GM21515 (cell line): ENCODE measurements around the gene LMBR1L.

Source experiments
- ATAC-seq: cut with Tn5 transposase; IDR thresholded peaks from one replicate; pipeline ENCODE4 v1.9.1; 2021; ENCODE audit not compliant: unreplicated experiment

LMBR1L gene

DNA sequence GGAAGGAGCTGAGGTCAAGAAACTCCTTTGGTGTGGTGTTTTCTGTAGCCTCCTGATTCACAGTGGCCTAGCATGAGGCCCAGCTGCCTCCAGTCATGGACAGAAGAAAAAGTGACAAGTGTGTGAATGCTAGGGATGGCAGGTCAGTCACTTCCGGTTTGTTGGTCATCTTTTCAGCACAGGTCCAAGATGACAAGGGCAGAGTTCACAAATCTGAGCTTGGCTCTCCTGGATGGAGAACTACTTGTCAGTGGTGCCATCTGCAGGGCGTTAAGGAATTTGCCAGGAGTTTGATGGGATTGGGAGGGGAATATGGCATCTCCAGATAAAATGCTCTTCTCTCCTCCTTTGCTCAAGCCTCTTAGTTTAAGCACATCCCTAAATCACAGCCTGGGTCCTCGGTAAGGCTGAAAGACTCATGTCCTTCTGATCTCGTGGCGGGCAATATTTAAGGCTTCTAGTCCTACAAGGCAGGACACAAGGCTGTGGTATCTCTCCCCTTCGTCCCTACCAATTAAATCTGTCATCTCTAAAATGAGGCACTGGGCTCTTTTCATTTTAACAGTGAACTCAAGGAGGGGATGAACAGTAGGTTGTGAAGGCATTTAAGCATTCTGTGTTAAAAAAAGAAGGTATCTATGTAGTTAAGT lies 10.5 kb upstream of the LMBR1L start:
- ATAC-seq = no peak

DNA sequence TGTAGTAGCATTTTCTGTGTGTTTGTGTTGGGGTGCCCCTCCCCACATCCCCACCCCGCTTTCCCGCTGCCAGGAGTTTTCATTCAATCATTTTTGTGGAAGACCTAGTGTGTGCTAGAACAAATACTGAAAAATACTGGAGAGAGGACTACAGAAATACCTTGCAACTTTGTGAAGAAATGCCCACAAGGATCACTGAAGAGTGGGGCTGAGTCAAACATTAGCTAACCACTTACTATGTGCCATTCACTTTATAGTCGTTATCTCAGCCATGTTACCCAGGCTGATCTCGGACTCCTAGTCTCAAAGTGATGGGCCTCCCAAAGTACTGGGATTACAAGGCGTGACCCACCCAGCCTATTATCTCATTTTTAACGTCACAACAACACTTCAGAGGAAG lies 559 bp upstream of the LMBR1L start:
- no peak for ATAC-seq

DNA sequence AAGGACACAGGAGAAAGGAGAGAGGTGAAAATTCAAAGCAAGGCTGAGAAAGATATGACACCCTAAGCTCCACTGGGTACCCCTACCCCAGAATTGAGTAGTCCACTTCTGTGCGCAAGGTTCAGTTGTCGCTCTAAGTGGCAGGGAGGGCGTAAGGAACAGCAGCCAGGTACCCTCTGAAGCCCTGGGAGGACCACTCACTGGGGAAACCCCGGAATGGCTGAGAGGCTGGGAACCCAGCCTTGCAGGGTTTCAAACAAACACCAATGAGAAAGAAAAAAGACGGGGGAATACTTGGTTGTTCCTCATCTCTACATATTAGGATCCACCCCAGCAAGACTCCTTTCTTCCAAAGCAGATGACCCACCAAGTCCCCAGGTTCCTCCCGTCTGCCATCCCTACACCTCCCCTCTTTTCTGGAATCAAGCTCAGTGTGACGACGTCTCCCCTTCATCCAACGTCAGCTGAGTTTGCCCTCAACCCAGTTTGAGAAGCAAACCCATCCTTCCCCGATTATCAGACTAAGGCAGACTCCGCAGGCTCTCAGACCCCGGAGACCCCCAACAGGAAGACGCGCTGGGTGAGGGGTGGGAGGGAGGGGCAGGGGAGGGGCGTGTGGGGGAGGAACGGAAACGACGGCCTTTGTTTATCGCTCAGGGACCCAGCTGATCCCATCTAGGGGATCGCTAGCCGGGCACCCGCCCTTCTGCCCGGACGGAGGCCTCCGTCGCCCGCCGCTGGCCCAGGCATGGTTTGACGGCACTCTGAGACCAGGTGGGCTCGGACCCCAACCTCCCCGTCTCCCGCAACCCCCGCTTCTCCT lies 795 bp downstream of the LMBR1L start:
- peak; percentile 13 for ATAC-seq

DNA sequence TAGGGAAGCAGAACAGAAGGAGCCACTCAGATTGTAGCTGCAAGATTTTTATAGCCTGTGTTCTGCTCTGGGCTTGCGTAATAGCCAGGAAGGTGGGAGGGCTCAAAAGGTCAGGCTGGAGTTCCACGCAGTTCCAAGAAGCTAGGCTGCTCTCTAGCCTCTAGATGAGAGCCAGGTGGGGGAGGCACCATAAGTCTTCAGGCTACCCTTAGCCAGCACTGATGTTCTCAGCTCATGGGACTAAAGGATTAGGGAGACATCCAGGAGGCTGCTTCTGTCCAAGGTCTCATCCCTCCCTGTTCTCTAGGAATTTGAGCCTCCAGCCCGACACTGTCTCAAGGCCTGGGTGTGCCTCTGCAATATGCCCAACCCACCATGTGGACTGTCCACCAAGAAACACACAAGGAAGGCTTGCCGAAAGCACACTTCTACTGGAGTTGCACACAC lies 1.7 kb downstream of the LMBR1L start:
- ATAC-seq = no peak

GRCh38 chr12:49105504-49106084 lies 5.1 kb downstream of the LMBR1L start:
- no peak for ATAC-seq

DNA sequence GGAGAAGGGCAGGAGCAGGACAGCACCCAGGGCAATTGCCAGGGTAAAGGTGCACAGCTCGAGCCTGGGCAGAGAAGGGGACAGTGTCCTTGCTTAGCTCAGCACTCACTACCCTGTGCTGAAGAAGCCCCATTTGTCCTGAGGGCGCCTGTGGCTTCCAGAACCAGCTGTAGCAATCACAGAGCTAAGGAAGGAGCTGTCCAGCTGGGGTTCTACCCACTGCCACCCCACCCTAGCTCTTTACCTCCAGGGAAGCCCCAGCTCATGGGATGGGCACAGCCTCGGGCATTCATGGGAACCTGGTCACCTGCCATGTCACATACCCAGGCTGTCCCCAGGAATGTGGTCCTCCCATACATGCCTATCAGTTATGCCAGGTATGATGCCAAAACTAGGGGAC lies 5.8 kb downstream of the LMBR1L start:
- ATAC-seq = no peak

DNA sequence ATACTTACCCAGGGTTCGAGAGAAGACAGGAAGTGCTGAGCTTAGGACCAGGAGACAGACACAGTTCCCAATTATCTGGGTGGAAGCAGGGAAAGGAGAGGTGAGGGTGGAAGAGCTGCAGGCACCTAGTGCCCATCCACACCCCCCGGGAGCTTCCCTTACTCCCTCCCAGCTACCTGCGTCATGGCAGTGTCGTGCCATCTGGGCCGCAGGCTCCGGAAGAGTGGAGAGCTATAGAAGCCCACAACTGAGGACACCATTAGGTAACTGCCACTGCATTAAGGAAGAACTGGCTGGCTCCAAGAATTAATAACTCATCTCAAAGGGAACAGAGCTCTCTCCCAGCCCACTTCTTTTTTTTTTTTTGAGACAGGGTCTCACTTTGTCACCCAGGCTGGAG lies 10.3 kb downstream of the LMBR1L start:
- no peak for ATAC-seq

DNA sequence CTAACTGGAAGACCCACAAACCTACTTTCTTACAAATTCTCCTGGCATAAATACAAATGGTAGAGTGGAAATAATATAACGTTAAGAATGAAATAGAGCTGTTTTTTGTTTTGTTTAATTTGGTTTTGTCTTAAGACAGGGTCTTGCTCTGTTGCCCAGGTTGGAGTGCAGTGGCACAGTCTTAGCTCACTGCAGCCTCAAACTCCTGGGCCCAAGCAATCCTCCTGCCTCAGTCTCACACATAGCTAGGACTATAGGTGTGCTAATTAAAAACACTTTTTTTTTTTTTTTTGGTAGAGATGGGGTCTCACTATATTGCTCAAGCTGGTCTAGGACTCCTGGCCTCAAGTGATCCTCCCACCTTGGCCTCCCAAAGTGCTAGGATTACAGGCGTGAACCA lies 11.9 kb downstream of the LMBR1L start:
- no peak for ATAC-seq

DNA sequence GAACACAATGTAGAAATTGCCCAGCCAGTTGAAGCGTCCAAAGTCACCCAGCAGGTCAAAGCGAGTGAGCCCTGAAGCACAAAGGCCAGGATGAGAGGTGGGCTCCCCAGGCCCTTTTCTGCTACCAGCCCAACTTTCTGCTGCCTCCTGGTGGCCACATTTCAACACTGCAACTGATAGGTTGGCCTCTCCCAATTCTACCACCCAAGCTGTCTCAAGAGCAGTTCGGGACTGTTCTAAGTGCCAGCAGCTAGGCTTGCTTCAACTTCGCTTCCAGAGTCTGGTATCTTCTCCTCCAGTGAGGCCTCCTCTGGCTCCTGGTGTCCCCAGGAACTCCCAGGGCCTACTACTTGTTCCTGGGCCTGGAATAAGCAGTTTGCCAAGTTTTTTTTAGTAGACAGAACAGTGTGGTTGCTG lies 12.6 kb downstream of the LMBR1L start:
- no peak for ATAC-seq

DNA sequence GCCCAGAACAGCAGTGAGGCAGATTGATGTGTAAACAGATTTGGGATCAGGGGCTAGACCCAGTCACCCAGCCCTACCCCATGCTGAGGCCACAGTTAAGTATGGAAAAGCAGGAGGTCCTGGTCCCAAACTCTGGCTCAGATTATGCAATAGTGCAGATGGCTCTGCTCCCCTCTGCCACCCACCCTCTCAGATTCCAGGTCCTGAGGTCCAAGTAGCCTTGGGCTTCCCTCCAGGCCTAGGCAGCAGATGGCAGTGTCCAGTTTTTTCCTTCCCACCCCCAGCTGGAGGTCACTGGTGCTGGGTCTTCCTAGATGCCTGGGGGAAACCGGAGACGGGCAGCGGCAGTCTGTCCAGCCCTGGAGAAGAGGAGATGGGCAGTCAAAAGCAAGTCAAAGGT lies 13.3 kb downstream of the LMBR1L start:
- no peak for ATAC-seq

GRCh38 chr12:49094975-49095365 lies 15.7 kb downstream of the LMBR1L start:
- no peak for ATAC-seq

- ATAC-seq = no peak
Measured at GRCh38 chr12:49094160-49094974, 16.3 kb downstream of the LMBR1L start, which contains the start of gene DHH. Gene DHH, minus strand, starts transcription at chr12:49094801. Its CDS starts 289 bp downstream, at chr12:49094512.

DNA sequence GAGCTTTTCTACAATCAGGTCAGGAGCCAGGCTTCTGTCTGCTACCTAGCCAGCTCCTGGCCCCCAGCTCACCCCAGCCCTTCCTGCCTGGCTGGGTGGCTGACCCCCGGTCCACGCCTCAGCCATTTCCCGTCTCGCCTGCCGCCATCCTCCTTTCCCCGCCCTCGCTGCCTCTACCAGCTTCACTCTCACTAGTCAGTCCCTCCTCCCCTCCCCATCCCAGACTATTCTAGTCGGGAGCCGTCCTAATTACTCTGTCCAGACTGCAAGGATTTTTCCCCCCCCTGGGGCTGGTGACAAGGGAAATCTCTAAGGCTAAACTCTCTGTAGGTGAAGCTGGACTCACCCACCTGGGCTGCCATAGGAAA lies 16.9 kb downstream of the LMBR1L start:
- ATAC-seq = no peak

DNA sequence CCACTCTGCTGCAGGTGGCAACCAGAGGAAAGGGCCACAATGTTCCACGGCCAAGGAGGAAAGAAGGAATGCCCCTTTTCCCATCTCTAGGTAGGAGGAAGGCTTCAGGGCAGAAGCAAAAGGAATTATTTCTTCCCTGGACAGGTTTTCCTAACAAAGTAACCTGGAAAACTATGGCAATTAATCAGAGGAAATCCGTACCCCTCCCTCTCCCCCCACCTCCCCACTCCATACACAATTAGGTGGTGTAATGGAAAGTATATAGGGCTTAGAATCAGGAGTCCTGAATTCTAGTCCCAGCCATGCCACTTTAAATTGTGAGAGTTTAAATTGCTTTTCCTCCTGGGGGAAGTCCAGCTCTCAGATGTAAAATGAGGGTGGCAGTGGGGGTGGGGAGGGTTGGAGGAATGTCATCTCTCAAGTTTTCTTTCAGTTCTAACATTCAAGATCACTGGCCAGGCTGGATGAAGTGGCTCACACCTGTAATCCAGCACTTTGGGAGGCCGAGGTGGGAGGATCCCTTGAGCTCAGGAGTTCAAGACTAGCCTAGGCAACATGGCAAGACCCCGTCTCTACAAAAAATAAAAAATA lies 17.7 kb downstream of the LMBR1L start:
- ATAC-seq = no peak

DNA sequence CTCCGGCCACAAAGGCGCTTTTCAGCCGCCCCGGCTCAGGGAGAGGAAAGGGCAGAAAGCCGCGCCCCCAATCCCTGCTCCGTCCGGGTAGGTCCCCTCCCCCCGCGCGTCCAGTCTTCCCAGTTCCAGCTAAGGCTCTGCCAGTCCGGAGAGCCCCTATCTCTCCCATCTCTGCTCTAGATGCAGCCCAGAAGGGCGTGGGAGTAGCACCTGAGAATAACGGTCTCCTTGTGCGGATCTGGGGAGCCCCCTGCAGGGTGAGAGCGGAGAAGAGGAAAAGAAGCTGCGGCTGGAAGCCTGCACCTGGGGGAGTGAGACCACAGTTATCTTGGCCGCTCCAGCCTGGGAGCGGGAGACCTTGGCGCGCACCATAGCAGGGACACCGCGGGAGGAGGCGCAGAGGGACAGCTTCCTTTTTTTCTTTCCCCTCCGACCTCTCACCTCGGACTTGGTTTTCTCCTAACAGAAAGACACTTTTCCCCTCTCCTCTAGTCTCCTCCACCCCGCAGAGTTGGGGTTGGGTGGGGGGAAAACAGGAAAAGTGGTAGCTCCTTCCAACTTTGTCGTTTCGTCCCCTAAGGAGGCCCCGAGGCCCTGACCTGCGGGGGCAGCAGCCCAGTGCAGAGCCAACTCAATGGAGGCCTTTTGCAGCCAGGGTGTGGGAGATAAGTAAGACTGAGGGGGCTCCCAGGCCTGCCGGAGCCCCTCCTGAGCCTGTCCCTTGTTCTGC lies 18.4 kb downstream of the LMBR1L start:
- no peak for ATAC-seq

- no peak for ATAC-seq
Measured at GRCh38 chr12:49091836-49092085, 18.9 kb downstream of the LMBR1L start.

- ATAC-seq = no peak
Measured at GRCh38 chr12:49091056-49091835, 19.4 kb downstream of the LMBR1L start.

- no peak for ATAC-seq
Measured at GRCh38 chr12:49089821-49090773, 20.6 kb downstream of the LMBR1L start.

GRCh38 chr12:49088932-49089330 lies 21.7 kb downstream of the LMBR1L start:
- ATAC-seq = no peak
